ENCODE data around the gene LMAN2L. TPM values are rescaled to one million over a fixed set of nuclear protein-coding genes. Genes with fewer than 3 reads are reported as not detected.
"Not testable (repeated sequence)": the region's sequence is repeated elsewhere in the genome, so short reads cannot be mapped to it uniquely, and the experiment has no call there.

Gene LMAN2L
- total RNA-seq, 4 donors from 2014 or later: 17.2 to 21.5 (median 19.1) TPM

- DNase-seq (ENCODE audit: low spot score in 2 of 2): no peak
- TF ChIP-seq CTCF (IDR thresholded peaks at IDR 0.05) (no peak), POLR2A (IDR thresholded peaks at IDR 0.05) (no peak)
- no peak overlapping the region for H3K4me3 ChIP-seq (ENCODE audit: low read depth, poor library complexity, severe bottlenecking)
- 85 to 86% methylated on average over 5 of the region's 5 CpGs for WGBS, 2 donors
- intact Hi-C loops (cut with DNase I; ENCODE audit: low total_unique reads): no loop called here
Measured at GRCh38 chr2:96680561-96681141, 59.2 kb downstream of the LMAN2L start.

GRCh38 chr2:96679848-96680247 lies 60.0 kb downstream of the LMAN2L start:
- H3K4me3 ChIP-seq (ENCODE audit: low read depth, poor library complexity, severe bottlenecking): no peak overlapping the region
- WGBS, 2 donors: 22 to 32% methylated on average over 9 of the region's 9 CpGs
- no peak for DNase-seq (ENCODE audit: low spot score in 2 of 2)
- TF ChIP-seq POLR2A (IDR thresholded peaks at IDR 0.05): no peak
- TF ChIP-seq CTCF (IDR thresholded peaks at IDR 0.05): no peak
- intact Hi-C loops (cut with DNase I; ENCODE audit: low total_unique reads): no loop called here

- no peak overlapping the region for H3K4me3 ChIP-seq (ENCODE audit: low read depth, poor library complexity, severe bottlenecking)
- 86 to 88% methylated on average over 12 to 15 of the region's 15 CpGs for WGBS, 2 donors
- intact Hi-C loops (cut with DNase I; ENCODE audit: low total_unique reads): no loop called here
- TF ChIP-seq CTCF (IDR thresholded peaks at IDR 0.05) (no peak), POLR2A (IDR thresholded peaks at IDR 0.05) (no peak)
- DNase-seq (ENCODE audit: low spot score in 2 of 2): no peak
Measured at GRCh38 chr2:96669539-96670215, 70.2 kb downstream of the LMAN2L start.

GRCh38 chr2:96668771-96669170 lies 71.1 kb downstream of the LMAN2L start:
- H3K4me3 ChIP-seq (ENCODE audit: low read depth, poor library complexity, severe bottlenecking): no peak overlapping the region
- TF ChIP-seq CTCF (IDR thresholded peaks at IDR 0.05) (no peak), POLR2A (IDR thresholded peaks at IDR 0.05) (no peak)
- 76 to 90% methylated on average over 11 of the region's 11 CpGs for WGBS, 2 donors
- intact Hi-C loops (cut with DNase I; ENCODE audit: low total_unique reads): no loop called here
- DNase-seq (ENCODE audit: low spot score in 2 of 2): no peak

GRCh38 chr2:96665717-96666116 lies 74.1 kb downstream of the LMAN2L start:
- H3K4me3 ChIP-seq (ENCODE audit: low read depth, poor library complexity, severe bottlenecking); DNase-seq (ENCODE audit: low spot score in 2 of 2); intact Hi-C loops (cut with DNase I; ENCODE audit: low total_unique reads): not testable (repeated sequence)
- 92 to 95% methylated on average over 3 of the region's 3 CpGs for WGBS, 2 donors

- intact Hi-C loops (cut with DNase I; ENCODE audit: low total_unique reads): no loop called here
- peak in 1 of 2 donors; percentile 28 for DNase-seq (ENCODE audit: low spot score in 2 of 2)
- WGBS, 2 donors: 79 to 86% methylated on average over 3 of the region's 3 CpGs
- no peak for TF ChIP-seq CTCF (IDR thresholded peaks at IDR 0.05)
- TF ChIP-seq POLR2A (IDR thresholded peaks at IDR 0.05): no peak
- no peak overlapping the region for H3K4me3 ChIP-seq (ENCODE audit: low read depth, poor library complexity, severe bottlenecking)
Measured at GRCh38 chr2:96665083-96665569, 74.7 kb downstream of the LMAN2L start.
